GM19438 (cell line): ENCODE measurements around the gene SLC12A7.
"Not testable (repeated sequence)": the region's sequence is repeated elsewhere in the genome, so short reads cannot be mapped to it uniquely, and the experiment has no call there.

Experiments used
- ATAC-seq: cut with Tn5 transposase; IDR thresholded peaks from one replicate; pipeline ENCODE4 v1.9.1; 2021; ENCODE audit warnings: low read depth; ENCODE audit not compliant: unreplicated experiment

Gene SLC12A7

DNA sequence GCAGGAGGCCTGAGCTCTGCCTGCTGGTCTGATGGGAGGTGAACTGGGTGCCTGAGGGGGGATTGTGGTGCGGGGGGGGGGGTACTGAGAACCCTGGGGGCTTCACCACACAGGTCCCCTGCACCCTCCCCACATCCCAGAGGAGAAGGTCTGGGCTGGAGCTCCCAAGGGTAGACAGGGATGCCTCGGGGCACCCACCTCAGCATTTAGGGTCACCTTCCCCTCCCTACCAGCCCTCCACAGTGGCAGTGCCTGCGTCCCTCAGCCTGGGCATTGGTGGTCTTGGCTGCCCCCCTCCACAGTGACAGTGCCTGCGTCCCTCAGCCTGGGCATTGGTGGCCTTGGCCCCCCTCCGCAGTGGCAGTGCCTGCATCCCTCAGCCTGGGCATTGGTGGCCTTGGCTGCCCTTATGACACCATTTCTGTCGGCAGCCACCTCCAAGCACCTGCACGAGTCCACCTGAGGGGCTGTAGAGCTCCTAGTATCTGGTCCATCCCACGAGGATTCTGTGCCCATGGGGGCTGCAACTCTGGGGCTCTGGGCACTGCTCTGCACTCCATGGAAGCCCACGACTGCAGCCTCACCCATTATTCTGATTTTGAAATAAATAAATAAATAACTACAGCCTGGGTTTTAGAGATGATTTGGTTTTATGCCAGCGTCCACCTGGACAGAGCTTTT is 81.8 kb downstream of the SLC12A7 start:
- ATAC-seq: no peak

GRCh38 chr5:1029282-1029944 is 82.5 kb downstream of the SLC12A7 start:
- ATAC-seq: no peak

GRCh38 chr5:1028481-1029281 is 83.2 kb downstream of the SLC12A7 start:
- no peak for ATAC-seq

DNA sequence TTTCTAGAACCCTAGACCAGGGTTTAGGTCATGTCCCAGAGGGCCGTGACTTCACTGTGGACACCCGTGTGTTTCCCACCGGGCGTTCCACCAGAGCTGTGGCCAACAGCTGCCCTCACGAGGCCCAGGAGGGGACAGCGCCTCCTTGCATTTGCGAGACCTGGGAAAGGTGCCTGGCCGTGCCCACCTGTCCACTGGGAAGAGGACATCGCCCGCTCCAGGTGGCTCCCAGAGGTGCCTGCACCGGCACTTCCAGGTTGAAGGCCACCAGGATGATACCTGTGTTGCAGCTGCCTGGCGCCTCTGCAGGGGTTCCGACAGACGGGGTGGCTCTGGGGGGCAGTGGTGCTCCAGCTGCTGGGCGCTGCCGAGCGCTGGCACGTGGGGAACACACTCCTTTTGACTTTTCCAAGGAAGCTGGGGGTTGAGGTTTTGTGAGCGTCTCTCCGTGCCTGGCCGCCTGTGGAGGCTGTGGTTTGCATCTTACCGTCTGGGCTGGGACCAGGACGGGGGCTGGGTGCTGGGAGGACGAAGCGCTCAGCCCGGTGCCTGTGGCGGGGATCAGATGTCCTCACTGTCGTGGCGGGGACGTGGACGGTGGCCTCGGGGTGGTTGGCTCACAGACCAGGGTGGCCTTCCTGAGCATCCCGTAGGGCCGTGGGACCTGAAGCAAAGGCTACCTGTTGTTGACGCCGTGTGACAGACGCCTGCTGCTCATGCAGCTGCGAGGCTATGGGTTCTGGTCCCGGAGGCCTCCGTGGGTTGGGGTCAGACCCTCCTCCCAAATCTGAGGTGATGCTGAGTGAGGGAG is 84.0 kb downstream of the SLC12A7 start:
- ATAC-seq: no peak

- ATAC-seq: no peak
Measured at GRCh38 chr5:1026700-1027621, 84.9 kb downstream of the SLC12A7 start.

GRCh38 chr5:1021969-1022336 is 89.9 kb downstream of the SLC12A7 start:
- ATAC-seq: not testable (repeated sequence)

GRCh38 chr5:1021136-1021968 is 90.5 kb downstream of the SLC12A7 start:
- no peak for ATAC-seq

DNA sequence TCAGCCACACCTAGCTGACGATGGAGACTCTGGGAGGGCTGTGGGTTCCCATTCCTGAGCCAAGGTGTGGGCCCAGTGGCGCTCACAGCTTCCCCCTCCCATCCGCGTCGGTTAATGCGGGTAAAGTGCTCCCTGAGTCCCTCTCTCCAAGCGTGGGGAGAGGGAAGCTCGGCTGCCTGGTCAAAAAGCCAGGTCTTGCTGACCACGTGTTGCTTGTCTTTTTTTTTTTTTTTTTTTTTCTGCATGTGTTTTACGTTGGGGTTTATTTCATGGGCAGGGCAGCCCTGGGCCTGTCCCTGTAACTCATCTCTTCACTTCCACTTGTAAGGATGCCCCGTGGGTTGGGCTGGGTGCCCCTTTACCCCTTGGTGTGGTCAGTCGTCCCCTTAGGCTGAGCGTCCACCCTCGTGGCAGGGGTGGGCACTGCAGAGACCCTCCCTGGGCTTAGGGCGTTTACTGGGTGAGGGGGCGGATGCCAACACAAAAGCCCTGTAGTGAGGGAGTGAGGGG is 91.4 kb downstream of the SLC12A7 start:
- ATAC-seq: no peak

DNA sequence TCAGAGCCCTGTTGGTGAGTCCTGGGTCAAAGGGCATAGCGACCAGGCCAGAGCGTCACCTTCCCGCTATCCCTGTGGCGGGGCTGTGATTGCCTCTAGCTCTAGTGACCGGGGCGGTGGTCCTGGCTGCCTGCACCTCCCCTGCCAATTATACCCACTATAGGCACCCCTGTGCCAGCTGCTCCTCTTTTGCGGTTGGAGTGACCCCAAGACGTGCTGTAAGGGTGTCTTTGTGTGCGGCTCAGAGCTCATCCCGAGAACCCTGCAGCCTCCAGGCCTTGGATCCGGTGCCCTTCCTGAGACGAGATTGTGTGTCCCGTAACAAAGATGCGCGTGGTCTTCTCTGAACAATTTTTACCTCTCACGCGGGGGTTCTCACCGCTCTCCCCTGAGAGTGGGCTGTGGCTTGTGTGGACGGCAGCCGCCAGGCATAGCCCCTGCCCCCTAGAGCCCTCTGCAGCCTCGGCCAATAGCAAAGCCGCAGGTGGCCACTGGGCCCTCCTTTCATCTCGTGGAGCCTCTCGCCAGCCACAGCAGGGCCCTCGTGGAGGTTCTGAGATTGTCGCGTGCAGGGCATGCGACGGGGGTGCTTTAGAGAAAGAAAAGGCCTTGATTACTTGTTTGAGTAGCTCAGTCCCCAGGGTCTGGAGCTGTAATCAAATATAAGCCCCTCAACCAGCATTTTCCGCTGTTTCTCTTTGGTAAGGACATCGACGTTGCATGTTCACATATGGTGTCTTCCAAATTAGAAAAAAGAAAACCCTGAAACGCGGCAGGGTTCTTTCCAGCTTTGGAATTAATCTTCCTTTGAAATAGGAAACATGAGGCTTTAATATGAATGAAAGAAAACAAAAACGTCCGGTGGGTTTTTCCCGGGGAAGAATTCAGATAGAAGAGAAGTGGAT is 92.6 kb downstream of the SLC12A7 start:
- no peak for ATAC-seq

GRCh38 chr5:1018596-1018995 is 93.3 kb downstream of the SLC12A7 start:
- ATAC-seq: no peak

- no peak for ATAC-seq
Measured at GRCh38 chr5:1017691-1018455, 94.0 kb downstream of the SLC12A7 start.

GRCh38 chr5:1017056-1017455 is 94.8 kb downstream of the SLC12A7 start:
- no peak for ATAC-seq

GRCh38 chr5:1016476-1016875 is 95.4 kb downstream of the SLC12A7 start:
- ATAC-seq: no peak

DNA sequence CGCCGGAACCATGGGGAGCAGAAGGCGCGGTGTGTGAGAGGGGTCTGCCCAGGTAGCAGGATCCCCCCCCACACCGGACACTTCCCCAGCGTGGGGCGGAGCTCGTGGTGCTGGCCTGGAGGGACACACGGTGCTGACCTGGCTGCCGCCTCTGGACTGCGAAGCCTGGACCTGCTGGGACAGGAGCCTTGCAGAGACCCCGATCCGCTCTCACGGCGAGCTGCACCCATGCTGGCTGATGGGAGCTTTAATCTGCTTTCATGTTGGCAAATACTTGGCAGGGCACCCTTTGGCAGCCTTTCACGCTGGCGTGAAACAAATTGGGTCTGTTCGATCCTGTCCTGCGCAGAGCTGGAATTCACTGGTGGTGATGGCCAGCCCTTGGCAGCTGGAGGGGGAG is 95.8 kb downstream of the SLC12A7 start:
- ATAC-seq: no peak

DNA sequence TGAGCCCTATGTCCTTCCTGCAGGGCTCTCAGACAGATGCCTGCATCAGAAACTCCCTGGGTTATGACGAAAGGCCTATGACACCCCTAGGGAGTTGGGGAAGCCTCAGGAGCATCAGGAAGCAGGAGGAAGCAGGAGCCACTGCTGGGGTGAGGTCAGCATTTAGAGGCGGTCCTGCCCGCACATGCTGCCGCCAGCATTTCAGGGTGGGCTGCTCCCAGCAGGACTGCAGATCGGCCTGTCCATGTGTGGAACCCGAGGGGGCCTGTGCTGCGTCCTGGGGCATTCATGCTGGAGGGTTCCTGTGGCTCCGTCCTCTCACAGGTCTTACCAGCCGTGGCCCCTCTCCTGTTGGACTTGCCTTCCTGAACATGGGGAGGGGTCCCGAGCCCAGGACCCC is 96.4 kb downstream of the SLC12A7 start:
- ATAC-seq: no peak

DNA sequence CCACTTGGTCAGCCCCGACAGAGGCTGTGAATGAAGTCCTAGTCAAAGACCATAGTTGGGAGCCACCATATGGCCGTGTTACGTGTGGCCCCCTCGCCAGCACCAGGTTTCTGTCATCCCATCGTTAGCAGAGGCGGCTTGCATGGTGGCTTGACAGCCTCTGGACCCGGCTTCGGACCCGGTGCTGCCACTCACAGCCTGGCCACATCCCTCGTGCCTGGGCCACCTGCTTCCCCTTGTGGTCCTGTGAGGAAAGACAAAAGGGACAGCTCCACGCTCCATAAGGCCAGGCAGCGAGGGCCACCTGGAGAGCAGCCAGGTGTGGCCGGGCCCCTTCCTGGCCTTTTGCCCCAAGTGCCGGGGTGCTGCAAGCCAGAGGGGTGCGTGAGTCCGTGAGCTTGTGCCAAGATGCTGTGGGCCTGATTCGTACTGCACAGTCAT is 97.1 kb downstream of the SLC12A7 start:
- ATAC-seq: no peak

DNA sequence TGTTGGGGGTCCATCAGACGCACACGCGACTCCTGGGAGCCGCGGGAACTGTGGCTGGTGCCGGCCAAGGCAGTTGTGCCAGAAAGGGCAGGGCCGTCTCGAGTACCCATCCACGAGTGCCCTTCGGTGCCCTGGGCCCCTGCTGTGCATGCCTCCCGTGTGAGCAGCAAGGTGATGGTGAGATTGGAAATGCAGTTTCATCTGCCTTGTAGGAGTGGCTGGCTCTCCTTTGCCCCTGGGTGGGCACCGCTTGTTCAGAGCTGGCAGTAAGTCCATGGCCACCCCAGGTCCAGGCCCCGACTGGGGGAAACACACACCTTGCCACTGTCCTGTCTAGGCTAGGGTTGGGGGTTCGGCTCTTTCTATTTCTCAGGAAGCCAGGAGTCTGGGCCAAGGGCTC is 97.5 kb downstream of the SLC12A7 start:
- no peak for ATAC-seq
